Measurements from ENCODE around the gene ZSCAN16. TPM values are rescaled to one million over a fixed set of nuclear protein-coding genes. Genes with fewer than 3 reads are reported as not detected.

ZSCAN16 gene
- total and polyA plus RNA-seq, 2 of the 13 experiments (the other 11 are each of a cell fraction or from before 2014, with no cell fraction given) = 5.7 to 12.7 TPM

DNA sequence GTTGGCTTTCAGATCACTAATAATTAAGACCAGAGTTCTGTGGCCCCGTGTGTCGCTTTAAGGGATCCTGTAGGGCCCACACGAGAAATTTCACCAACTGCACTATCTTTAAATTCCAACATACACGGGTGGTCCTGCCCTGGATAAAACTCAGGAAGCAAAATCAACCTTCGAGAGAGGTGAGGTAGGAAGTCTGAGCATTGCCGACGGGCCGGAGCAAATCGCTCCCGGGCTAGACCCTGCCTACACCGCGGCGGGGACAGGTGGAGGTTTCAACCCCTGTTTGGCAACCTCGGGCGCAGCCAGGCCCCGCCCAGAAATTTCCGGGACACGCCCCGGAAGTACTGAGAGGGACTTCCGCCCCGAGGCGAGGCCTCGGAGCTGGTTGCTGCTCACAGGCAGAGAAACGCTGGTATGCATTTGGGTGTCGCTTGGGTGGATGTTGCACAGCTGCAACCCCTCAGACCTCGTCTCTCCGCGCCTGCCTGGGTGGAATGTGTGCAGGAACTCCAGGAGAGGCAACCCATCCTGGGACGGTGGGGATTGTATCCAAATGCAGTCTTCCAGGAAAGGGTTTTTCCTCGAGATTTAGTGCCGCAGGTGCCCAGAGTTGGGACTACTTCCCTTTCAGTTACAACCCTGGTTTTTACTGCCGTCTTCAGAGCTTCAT is 37.1 kb downstream of the ZSCAN16 start (continued):
- peak; percentile 56 for TF ChIP-seq RAD21 (CRISPR knock-in tag; IDR thresholded peaks at IDR 0.05)
- TF ChIP-seq PCBP2 (optimal IDR thresholded peaks at IDR 0.05; ENCODE audit: low read depth, low read length, poor library complexity, severe bottlenecking) = no peak
- peak; percentile 61; the same call in 1 of the 2 replicates for TF ChIP-seq GATA4 (IDR thresholded peaks at IDR 0.05; ENCODE audit: borderline replicate concordance, low read depth)
- no peak for TF ChIP-seq RNF2 (conservative IDR thresholded peaks at IDR 0.05; ENCODE audit: low read depth)
- TF ChIP-seq ZNF792 (CRISPR knock-in tag; IDR thresholded peaks at IDR 0.05) = peak; percentile 85
- TF ChIP-seq LCORL (IDR thresholded peaks at IDR 0.05) = peak; percentile 74; the same call in 1 of the 2 replicates
- TF ChIP-seq LCORL (CRISPR knock-in tag; IDR thresholded peaks at IDR 0.05) = no peak
- TF ChIP-seq CAMTA2 (CRISPR knock-in tag; IDR thresholded peaks at IDR 0.05; ENCODE audit: borderline replicate concordance) = peak; percentile 65; the same call in 1 of the 2 replicates
- TF ChIP-seq YY1 (IDR thresholded peaks at IDR 0.05; ENCODE audit: insufficient read depth, insufficient replicate concordance, low read depth, low read length) = peak; percentile 48
- TF ChIP-seq ARID5B (CRISPR knock-in tag; IDR thresholded peaks at IDR 0.05) = peak; percentile 52
- no peak for TF ChIP-seq NONO (IDR thresholded peaks at IDR 0.05)
- peak; percentile 78; the same call in 1 of the 2 replicates for TF ChIP-seq NONO (CRISPR knock-in tag; conservative IDR thresholded peaks at IDR 0.05)
- peak; percentile 33; the same call in 1 of the 2 replicates for TF ChIP-seq HCFC1 (IDR thresholded peaks at IDR 0.05; ENCODE audit: low read depth, low read length)
- TF ChIP-seq, protein P1, sequence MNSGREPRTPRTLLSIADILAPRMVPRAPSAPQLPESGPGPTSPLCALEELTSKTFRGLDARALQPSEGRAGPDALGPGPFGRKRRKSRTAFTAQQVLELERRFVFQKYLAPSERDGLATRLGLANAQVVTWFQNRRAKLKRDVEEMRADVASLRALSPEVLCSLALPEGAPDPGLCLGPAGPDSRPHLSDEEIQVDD (CRISPR knock-in tag; IDR thresholded peaks at IDR 0.05; ENCODE audit: borderline replicate concordance) = 0 out of 2 replicates have a peak, but pooled peaks have one; percentile 55
- TF ChIP-seq ZNF615 (CRISPR knock-in tag; IDR thresholded peaks at IDR 0.05; ENCODE audit: borderline replicate concordance) = 0 out of 2 replicates have a peak, but pooled peaks have one; percentile 69
- TF ChIP-seq, protein P2, sequence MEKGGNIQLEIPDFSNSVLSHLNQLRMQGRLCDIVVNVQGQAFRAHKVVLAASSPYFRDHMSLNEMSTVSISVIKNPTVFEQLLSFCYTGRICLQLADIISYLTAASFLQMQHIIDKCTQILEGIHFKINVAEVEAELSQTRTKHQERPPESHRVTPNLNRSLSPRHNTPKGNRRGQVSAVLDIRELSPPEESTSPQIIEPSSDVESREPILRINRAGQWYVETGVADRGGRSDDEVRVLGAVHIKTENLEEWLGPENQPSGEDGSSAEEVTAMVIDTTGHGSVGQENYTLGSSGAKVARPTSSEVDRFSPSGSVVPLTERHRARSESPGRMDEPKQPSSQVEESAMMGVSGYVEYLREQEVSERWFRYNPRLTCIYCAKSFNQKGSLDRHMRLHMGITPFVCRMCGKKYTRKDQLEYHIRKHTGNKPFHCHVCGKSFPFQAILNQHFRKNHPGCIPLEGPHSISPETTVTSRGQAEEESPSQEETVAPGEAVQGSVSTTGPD (CRISPR knock-in tag; IDR thresholded peaks at IDR 0.05) = peak; percentile 50; the same call in 1 of the 2 replicates
- 0 out of 2 replicates have a peak, but pooled peaks have one; percentile 37 for TF ChIP-seq HES4 (CRISPR knock-in tag; IDR thresholded peaks at IDR 0.05; ENCODE audit: borderline replicate concordance)
- TF ChIP-seq ARHGAP35 (CRISPR knock-in tag; IDR thresholded peaks at IDR 0.05; ENCODE audit: borderline replicate concordance) = 0 out of 2 replicates have a peak, but pooled peaks have one; percentile 51
- TF ChIP-seq TEAD3 (CRISPR knock-in tag; optimal IDR thresholded peaks at IDR 0.05; ENCODE audit: borderline replicate concordance) = peak; percentile 96
- TF ChIP-seq ISL2 (CRISPR knock-in tag; IDR thresholded peaks at IDR 0.05) = peak; percentile 9; the same call in 1 of the 2 replicates
- TF ChIP-seq ZSCAN31 (CRISPR knock-in tag; IDR thresholded peaks at IDR 0.05; ENCODE audit: low read depth) = peak; percentile 54; the same call in 1 of the 2 replicates
- TF ChIP-seq ZBTB43 (CRISPR knock-in tag; conservative IDR thresholded peaks at IDR 0.05) = no peak
- peak; percentile 99 for TF ChIP-seq ZNF205 (CRISPR knock-in tag; IDR thresholded peaks at IDR 0.05)
- peak; percentile 79; the same call in 1 of the 2 replicates for TF ChIP-seq ZNF333 (CRISPR knock-in tag; IDR thresholded peaks at IDR 0.05; ENCODE audit: borderline replicate concordance)
